Naive thymus-derived CD4-positive, alpha-beta T cell (primary cell): Measurements from ENCODE around the gene C2orf68. TPM values are rescaled to one million over a fixed set of nuclear protein-coding genes. Genes with fewer than 3 reads are reported as not detected.

Experiments used
- ATAC-seq: fragments of 150-1000 bp; cut with Tn5 transposase; 2 replicates; pipeline ENCODE4 v1.10.0; 2021; ENCODE audit warnings: mild to moderate bottlenecking, moderate library complexity
- CTCF ChIA-PET: fragments of 350-600 bp; sonication (Branson Sonifier 250); formaldehyde crosslinking; loops from one replicate; lab custom pipeline; 2021; ENCODE audit warnings: antibody characterized with exemption; lab: Charles Lee
- POLR2A ChIA-PET: fragments of 350-600 bp; sonication (Branson Sonifier 250); formaldehyde crosslinking; loops from one replicate; lab custom pipeline; 2021; ENCODE audit warnings: antibody characterized with exemption, inconsistent platforms; lab: Charles Lee
- DNase-seq, 9 donors: peaks; one replicate each; pipeline versions ENCODE4 v3.0.0 to v3.0.0-alpha.2; 2020 to 2022; ENCODE audit warnings: mixed read lengths in 1 of 9
- H3K27ac ChIP-seq: one replicate; pipeline ENCODE4 v1.7.0; 2013; ENCODE audit warnings: mild to moderate bottlenecking, low read depth, low read length, moderate library complexity
- H3K27me3 ChIP-seq, 2 donors: one replicate each; pipeline ENCODE4 v1.7.0; 2013; ENCODE audit warnings: low read length in 2 of 2, mild to moderate bottlenecking in 2 of 2, moderate library complexity in 2 of 2; ENCODE audit not compliant: control insufficient read depth in 2 of 2, insufficient read depth in 2 of 2
- H3K36me3 ChIP-seq, 3 experiments: 1 replicate in 2 of 3; 2 replicates in 1 of 3; pipeline ENCODE4 v1.7.0; 2013; ENCODE audit warnings: low read length in 3 of 3, mild to moderate bottlenecking in 3 of 3, moderate library complexity in 1 of 3; ENCODE audit not compliant: insufficient read depth in 3 of 3, control insufficient read depth in 2 of 3
- H3K4me1 ChIP-seq, 2 donors: one replicate each; pipeline ENCODE4 v1.7.0; 2013; ENCODE audit warnings: low read length in 2 of 2, mild to moderate bottlenecking in 2 of 2, moderate library complexity in 1 of 2; ENCODE audit not compliant: control insufficient read depth in 2 of 2, insufficient read depth in 2 of 2
- H3K4me3 ChIP-seq: 2 replicates; pipeline ENCODE4 v1.7.0; 2013; ENCODE audit warnings: mild to moderate bottlenecking, low read length
- H3K9me3 ChIP-seq, 3 experiments: 1 replicate in 2 of 3; 2 replicates in 1 of 3; pipeline ENCODE4 v1.7.0; 2013; ENCODE audit warnings: low read length in 3 of 3; ENCODE audit not compliant: control insufficient read depth in 2 of 3
- H3K27ac Mint-ChIP-seq, 9 donors: one replicate each; pipeline ENCODE4 v1.8.0; 2020 to 2022; ENCODE audit warnings: mixed read lengths in 9 of 9, mild to moderate bottlenecking in 8 of 9, moderate library complexity in 5 of 9, inconsistent platforms in 2 of 9
- H3K27me3 Mint-ChIP-seq, 5 donors: one replicate each; pipeline ENCODE4 v1.8.0; 2021 to 2022; ENCODE audit warnings: mixed read lengths in 5 of 5, mild to moderate bottlenecking in 1 of 5
- H3K36me3 Mint-ChIP-seq, 5 donors: one replicate each; pipeline ENCODE4 v1.8.0; 2020 to 2022; ENCODE audit warnings: mixed read lengths in 5 of 5, mild to moderate bottlenecking in 3 of 5, inconsistent platforms in 1 of 5
- H3K4me1 Mint-ChIP-seq, 7 donors: one replicate each; pipeline ENCODE4 v1.8.0; 2020 to 2022; ENCODE audit warnings: mixed read lengths in 7 of 7, mild to moderate bottlenecking in 3 of 7, inconsistent platforms in 1 of 7
- H3K4me3 Mint-ChIP-seq, 10 donors: one replicate each; pipeline ENCODE4 v1.8.0; 2020 to 2022; ENCODE audit warnings: mild to moderate bottlenecking in 10 of 10, mixed read lengths in 10 of 10, moderate library complexity in 6 of 10, inconsistent platforms in 2 of 10
- H3K9me3 Mint-ChIP-seq, 11 donors: one replicate each; pipeline ENCODE4 v1.8.0; 2020 to 2022; ENCODE audit warnings: mixed read lengths in 11 of 11, mild to moderate bottlenecking in 4 of 11, inconsistent platforms in 1 of 11, moderate library complexity in 1 of 11
- intact Hi-C, 2 donors: fragments of 100-400 bp; cut with micrococcal nuclease; formaldehyde crosslinking; loops; one replicate each; pipeline ENCODE4 v1.15.1; 2023
- polyA plus RNA-seq, 2 donors: library from polyadenylated mRNA; unstranded; fragments of 300-500 nt; fragmentation: Illumina TruSeq; gene quantifications; one replicate each; pipeline ENCODE4 v1.2.3, GENCODE V29; 2021
- total RNA-seq, 6 experiments: library from RNA in 5 of 6; stranded (reverse) in 5 of 6; gene quantifications; 1 replicate in 5 of 6; 2 replicates in 1 of 6; pipeline ENCODE4 v1.2.3 and lab custom pipeline; 2021 to 2026

Gene C2orf68
- total and polyA plus RNA-seq, 7 experiments from 2014 or later: 24.9 to 92.1 (median 42.5) TPM

DNA sequence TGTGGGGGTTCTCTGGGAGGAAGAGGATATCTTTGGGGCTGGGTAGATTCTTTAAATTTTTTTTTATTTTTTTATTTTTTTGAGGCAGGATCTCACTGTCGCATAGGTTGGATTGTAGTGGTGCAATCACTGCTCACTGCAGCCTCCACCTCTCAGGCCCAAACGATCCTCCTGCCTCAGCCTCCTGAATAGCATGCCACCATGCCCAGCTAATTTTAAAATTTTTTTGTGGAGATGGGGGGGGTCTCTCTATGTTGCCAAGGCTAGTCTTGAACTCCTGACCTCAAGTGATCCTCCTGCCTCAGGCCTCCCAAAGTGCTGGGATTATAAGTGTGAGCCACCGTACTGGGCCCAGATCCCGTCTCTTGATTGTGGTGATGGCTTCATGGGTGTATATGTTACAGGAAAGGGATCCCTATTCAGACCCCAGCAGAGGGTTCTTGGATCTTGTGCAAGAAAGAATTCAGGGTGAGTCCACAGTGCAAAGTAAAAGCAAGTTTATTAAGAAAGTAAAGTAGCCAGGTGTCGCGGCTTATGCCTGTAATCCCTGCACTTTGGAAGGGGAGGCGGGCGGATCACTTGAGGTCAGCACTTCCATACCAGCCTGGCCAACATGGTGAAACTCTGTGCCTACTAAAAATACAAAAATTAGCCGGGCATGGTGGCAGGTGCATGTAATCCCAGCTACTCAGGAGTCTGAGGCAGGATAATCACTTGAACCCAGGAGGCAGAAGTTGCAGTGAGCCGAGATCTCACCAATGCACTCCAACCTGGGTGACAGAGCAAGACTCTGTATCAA is 2.0 kb upstream of the C2orf68 start:
- ChIA-PET POLR2A (interaction anchor here (0.7 to 3.9 kb wide), 5 partner anchors 10 to 626 kb away, joined by 3 to 19 read pairs (median 17); partner anchors contain the start of genes RNF181 and TMEM150A), CTCF (interaction anchor here (0.8 kb wide), 1 partner anchor 23 kb away, joined by 3 read pairs; no protein-coding TSS in a partner anchor)
- no peaks in the 10 kb centered on the region for H3K27me3 ChIP-seq
- Mint-ChIP-seq H3K27me3 (no peaks in the 10 kb centered on the region), H3K9me3 (no peaks in the 10 kb centered on the region), H3K4me1 (peaks cover 14 to 50% (median 38%) of the 10 kb centered on the region in 7 donors), H3K36me3 (peaks cover 0 to 9% (median under 1%) of the 10 kb centered on the region in 5 donors), H3K4me3 (peak overlapping the region in 4 of 10 donors; percentile 25 to 74 (median 38)), H3K27ac (peak overlapping the region in 7 of 9 donors; percentile 20 to 82 (median 48))
- no peak overlapping the region for H3K4me3 ChIP-seq
- DNase-seq: no peak
- intact Hi-C loops: loop anchor here (2.0 to 10.0 kb wide), 5 partner anchors 29 to 831 kb away; partner anchors contain the start of genes IMMT (in 1 of the 2), KDM3A (in 1 of the 2), MRPL35 (in 1 of the 2) and POLR1A (in 1 of the 2)
- ATAC-seq: no peak
- H3K27ac ChIP-seq: no peak overlapping the region
- peaks cover 21 to 25% of the 10 kb centered on the region in 2 donors for H3K4me1 ChIP-seq
- peaks cover 0 to 19% (median 0%) of the 10 kb centered on the region in 3 experiments for H3K36me3 ChIP-seq
- no peaks in the 10 kb centered on the region for H3K9me3 ChIP-seq

DNA sequence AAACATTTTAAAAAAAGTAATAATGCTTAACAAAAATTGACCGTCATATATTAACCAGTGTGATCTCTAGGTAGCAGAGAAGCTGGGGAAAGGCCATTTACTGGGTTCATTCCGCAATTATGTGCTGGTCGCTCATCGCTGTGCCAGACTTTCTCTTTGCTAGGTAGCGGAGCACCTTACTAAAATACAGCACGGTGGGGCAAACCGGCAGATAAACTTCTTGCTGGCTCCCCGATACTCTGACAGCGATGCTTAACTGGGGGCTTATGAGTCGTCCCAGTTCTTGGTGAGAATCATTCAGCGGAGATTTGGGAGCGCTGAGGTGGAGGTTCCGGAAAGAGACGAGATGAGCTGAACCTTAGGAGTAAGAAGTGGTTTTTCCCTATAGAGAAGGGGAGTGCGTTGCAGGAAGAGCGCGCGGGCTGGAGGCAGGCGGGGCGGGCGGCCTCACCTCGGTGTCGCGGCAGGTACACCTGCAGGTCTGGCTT is 605 bp downstream of the C2orf68 start:
- CTCF ChIA-PET: interaction anchor here (0.6 to 0.8 kb wide), 2 partner anchors 16 to 30 kb away, joined by 3 to 5 read pairs; partner anchors contain the start of gene RNF181
- Histone ChIP-seq H3K27ac (peak overlapping the region; percentile 81), H3K4me1 (peaks cover 9 to 13% of the 10 kb centered on the region in 2 donors), H3K36me3 (peaks cover 0 to 40% (median 5%) of the 10 kb centered on the region in 3 experiments), H3K27me3 (no peaks in the 10 kb centered on the region), H3K9me3 (no peaks in the 10 kb centered on the region), H3K4me3 (peak overlapping the region; percentile 65)
- POLR2A ChIA-PET: interaction anchor here (0.6 to 4.3 kb wide), 17 partner anchors 8 to 830 kb away, joined by 3 to 30 read pairs (median 6); partner anchors contain the start of genes KDM3A, MAT2A, RNF181 and SH2D6
- no peaks in the 10 kb centered on the region for H3K9me3 Mint-ChIP-seq
- H3K4me1 Mint-ChIP-seq: peaks cover 15 to 52% (median 44%) of the 10 kb centered on the region in 7 donors
- ATAC-seq (peak; percentile 9), DNase-seq (no peak)
- H3K27ac Mint-ChIP-seq: peak overlapping the region; percentile 86 to 99 (median 96)
- intact Hi-C loops: loop anchor here (1.0 to 10.0 kb wide), 5 partner anchors 9 to 834 kb away; partner anchors contain the start of genes IMMT (in 1 of the 2), KDM3A (in 1 of the 2), MRPL35 (in 1 of the 2) and POLR1A (in 1 of the 2)
- H3K27me3 Mint-ChIP-seq: no peaks in the 10 kb centered on the region
- peak overlapping the region; percentile 96 to 100 (median 98) for H3K4me3 Mint-ChIP-seq
- H3K36me3 Mint-ChIP-seq: peaks cover 0 to 17% (median 4%) of the 10 kb centered on the region in 5 donors

DNA sequence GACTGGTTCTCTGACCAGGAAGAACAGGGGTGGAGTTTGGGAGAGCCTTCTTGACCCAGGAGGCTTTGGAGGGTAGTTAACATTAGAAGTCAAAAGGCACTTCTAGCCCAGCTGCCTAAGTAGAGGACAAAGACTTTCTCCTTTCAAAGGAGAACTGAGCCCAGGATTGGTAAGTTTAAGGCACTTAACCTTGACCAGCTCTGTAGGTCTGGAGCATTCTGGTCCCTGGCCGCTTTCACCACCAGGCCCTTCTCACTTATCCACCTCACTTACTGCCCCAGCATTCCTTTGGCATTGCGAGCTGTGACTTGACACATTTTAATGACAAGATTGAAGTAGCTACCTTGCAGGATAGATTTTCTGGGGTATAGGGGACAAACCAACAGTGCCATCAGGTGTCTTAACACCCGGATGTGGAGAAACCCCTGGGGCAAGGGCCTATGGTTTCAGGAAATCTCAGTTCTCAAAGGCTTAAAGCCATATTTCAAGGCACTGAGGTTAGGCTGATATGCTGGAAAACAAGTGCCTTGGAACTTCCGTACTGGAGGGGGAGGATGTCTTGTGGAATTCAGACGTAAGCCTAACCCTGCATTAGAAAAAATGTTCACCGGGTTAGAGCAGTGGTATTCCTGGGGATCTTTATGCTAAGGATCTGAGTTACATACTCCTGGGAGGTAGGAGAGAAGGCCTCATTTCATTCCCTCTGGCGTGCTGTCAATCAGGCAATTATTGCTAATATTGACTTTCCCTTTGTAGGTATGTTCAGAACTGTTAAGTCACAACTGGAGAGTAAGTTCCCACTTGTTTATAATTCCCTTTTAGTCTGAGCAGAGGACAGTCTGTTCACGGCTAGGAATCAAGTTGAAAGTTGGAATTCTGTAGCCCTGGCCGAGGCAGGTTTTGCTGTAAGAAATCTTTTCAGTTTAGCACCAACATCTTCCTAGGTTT is 4.3 kb downstream of the C2orf68 start:
- DNase-seq: no peak
- peaks cover 14 to 17% of the 10 kb centered on the region in 2 donors for H3K4me1 ChIP-seq
- peaks cover 0 to 2% (median 0%) of the 10 kb centered on the region in 5 donors for H3K27me3 Mint-ChIP-seq
- H3K36me3 ChIP-seq: peaks cover 0 to 41% (median 5%) of the 10 kb centered on the region in 3 experiments
- no peak overlapping the region for H3K27ac ChIP-seq
- peaks cover 0 to 19% (median 4%) of the 10 kb centered on the region in 5 donors for H3K36me3 Mint-ChIP-seq
- H3K9me3 ChIP-seq: no peaks in the 10 kb centered on the region
- POLR2A ChIA-PET: interaction anchor here (0.7 kb wide), 1 partner anchor 188 kb away, joined by 3 read pairs; no protein-coding TSS in a partner anchor
- peak overlapping the region in 6 of 9 donors; percentile 8 to 83 (median 42) for H3K27ac Mint-ChIP-seq
- no peak for ATAC-seq
- no peaks in the 10 kb centered on the region for H3K27me3 ChIP-seq
- peaks cover 27 to 78% (median 57%) of the 10 kb centered on the region in 7 donors for H3K4me1 Mint-ChIP-seq
- peak overlapping the region in 2 of 10 donors; percentile 10 to 34 for H3K4me3 Mint-ChIP-seq
- H3K4me3 ChIP-seq: no peak overlapping the region
- intact Hi-C loops: no loop called here
- no peaks in the 10 kb centered on the region for H3K9me3 Mint-ChIP-seq
- CTCF ChIA-PET: no interaction called here

DNA sequence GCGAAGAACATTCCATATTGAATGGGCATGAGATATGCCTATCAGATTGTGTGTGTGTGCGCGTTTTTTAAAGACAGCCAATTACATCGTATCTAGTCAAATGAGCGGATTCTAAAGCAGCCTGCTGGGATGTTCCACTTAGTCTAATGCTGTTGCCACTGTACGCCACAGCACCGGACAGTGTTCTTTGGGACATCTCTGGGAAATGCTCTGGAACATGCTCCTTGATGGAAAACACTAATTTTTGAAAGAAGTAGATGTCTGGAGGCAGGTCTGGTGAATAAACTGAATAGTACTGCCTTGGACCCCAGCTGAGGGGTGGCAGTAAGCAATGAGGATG is 5.8 kb downstream of the C2orf68 start:
- peaks cover 10 to 17% of the 10 kb centered on the region in 2 donors for H3K4me1 ChIP-seq
- no peak overlapping the region for H3K27ac ChIP-seq
- POLR2A ChIA-PET: interaction anchor here (0.6 to 4.2 kb wide), 4 partner anchors 11 to 202 kb away, joined by 3 to 35 read pairs (median 6); partner anchors contain the start of genes GGCX, RNF181 and VAMP8
- Mint-ChIP-seq H3K27ac (peak overlapping the region in 4 of 9 donors; percentile 7 to 54 (median 34)), H3K4me3 (peak overlapping the region in 2 of 10 donors; percentile 8 to 38), H3K9me3 (no peaks in the 10 kb centered on the region), H3K27me3 (peaks cover 0 to 2% (median 0%) of the 10 kb centered on the region in 5 donors), H3K36me3 (peaks cover 0 to 19% (median 4%) of the 10 kb centered on the region in 5 donors), H3K4me1 (peaks cover 27 to 72% (median 62%) of the 10 kb centered on the region in 7 donors)
- CTCF ChIA-PET: interaction anchor here (1.1 kb wide), 1 partner anchor 10 kb away, joined by 3 read pairs; the partner anchor contains the start of gene USP39
- ATAC-seq: no peak
- DNase-seq: no peak
- no peaks in the 10 kb centered on the region for H3K9me3 ChIP-seq
- peaks cover 0 to 35% (median 5%) of the 10 kb centered on the region in 3 experiments for H3K36me3 ChIP-seq
- no peaks in the 10 kb centered on the region for H3K27me3 ChIP-seq
- no peak overlapping the region for H3K4me3 ChIP-seq
- intact Hi-C loops: no loop called here

DNA sequence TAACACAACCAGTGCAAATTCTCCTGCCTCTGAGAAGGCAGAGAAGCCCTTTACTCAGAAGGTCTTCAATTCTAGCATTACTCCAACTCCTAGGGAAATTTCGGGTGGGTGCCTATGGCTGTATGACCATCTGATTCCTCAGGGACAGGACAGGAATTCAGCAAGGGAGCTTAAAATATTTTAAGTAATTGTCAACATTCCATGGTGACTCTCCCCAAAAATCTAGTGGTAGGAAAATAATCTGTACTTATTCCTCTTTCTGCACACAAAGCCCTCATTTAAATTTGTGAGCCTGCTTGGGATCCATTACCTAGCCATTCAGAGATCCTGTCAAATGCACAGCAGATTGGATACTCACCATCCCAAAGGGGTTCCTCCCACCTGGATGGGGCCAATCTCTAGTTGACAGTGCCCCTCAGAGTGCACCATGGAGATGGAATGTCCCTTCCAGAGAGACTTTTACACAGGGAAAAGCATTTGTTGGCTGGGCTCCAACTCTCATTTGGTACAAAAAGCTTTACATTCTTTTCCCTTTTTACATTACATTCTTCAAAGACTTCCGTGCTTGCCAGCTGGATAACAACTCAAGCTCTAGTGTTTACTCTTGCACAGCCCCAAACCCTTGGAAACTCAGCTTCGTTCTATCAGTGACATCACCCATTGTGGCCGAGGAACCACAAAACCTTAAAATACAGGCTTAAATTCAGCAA is 6.3 kb downstream of the C2orf68 start:
- ATAC-seq (no peak), DNase-seq (no peak)
- H3K27ac ChIP-seq: no peak overlapping the region
- intact Hi-C loops: no loop called here
- H3K27me3 Mint-ChIP-seq: peaks cover 0 to 2% (median 0%) of the 10 kb centered on the region in 5 donors
- no peaks in the 10 kb centered on the region for H3K9me3 Mint-ChIP-seq
- peaks cover 7 to 14% of the 10 kb centered on the region in 2 donors for H3K4me1 ChIP-seq
- peak overlapping the region in 4 of 9 donors; percentile 7 to 54 (median 24) for H3K27ac Mint-ChIP-seq
- ChIA-PET CTCF (interaction anchor here (1.0 to 1.4 kb wide), 3 partner anchors 11 to 34 kb away, joined by 3 read pairs; partner anchors contain the start of gene USP39), POLR2A (interaction anchor here (1.0 to 4.2 kb wide), 7 partner anchors 10 to 45 kb away, joined by 3 to 35 read pairs (median 5); partner anchors contain the start of genes GGCX, RNF181, USP39 and VAMP5)
- H3K36me3 Mint-ChIP-seq: peaks cover 0 to 19% (median 4%) of the 10 kb centered on the region in 5 donors
- H3K9me3 ChIP-seq: no peaks in the 10 kb centered on the region
- H3K27me3 ChIP-seq: no peaks in the 10 kb centered on the region
- H3K4me3 ChIP-seq: no peak overlapping the region
- peak overlapping the region in 3 of 10 donors; percentile 8 to 94 (median 38) for H3K4me3 Mint-ChIP-seq
- peaks cover 26 to 72% (median 62%) of the 10 kb centered on the region in 7 donors for H3K4me1 Mint-ChIP-seq
- H3K36me3 ChIP-seq: peaks cover 0 to 35% (median 5%) of the 10 kb centered on the region in 3 experiments
